Brain microvascular endothelial cell (primary cell): ENCODE results near the gene GFRA3.

Source experiments
- DNase-seq: peaks from one replicate; pipeline ENCODE4 v3.0.0-alpha.2; 2020
- H3K27ac ChIP-seq: fragments of 250-450 bp; sonication (Bioruptor Pico); 2 replicates; pipeline ENCODE4 v1.5.1; 2020; ENCODE audit warnings: mild to moderate bottlenecking, moderate library complexity
- H3K27me3 ChIP-seq: fragments of 250-450 bp; sonication (Bioruptor Pico); replicated peaks from 2 replicates; pipeline ENCODE4 v1.5.1; 2020; ENCODE audit warnings: mild to moderate bottlenecking
- H3K36me3 ChIP-seq: fragments of 250-450 bp; sonication (Bioruptor Pico); replicated peaks from 2 replicates; pipeline ENCODE4 v1.5.1; 2020; ENCODE audit warnings: mild to moderate bottlenecking
- H3K4me3 ChIP-seq: 2 replicates; pipeline ENCODE4 v1.5.1; 2011; ENCODE audit warnings: low read depth, mild to moderate bottlenecking, control low read depth, low read length, moderate library complexity
- in situ Hi-C: cut with HindIII; loops from 2 replicates; pipeline ENCODE4 v1.10.0; 2017; ENCODE audit warnings: low sequenced_read_pairs, low pct_ligation_motif_present
- TF ChIP-seq, protein P1 (sequence below): IDR thresholded peaks from 2 replicates; pipeline ENCODE4 v1.5.1; 2011; ENCODE audit warnings: low read depth, mild to moderate bottlenecking, moderate library complexity, low read length, control low read depth, inconsistent platforms; ENCODE audit errors: missing control alignments

The GFRA3 gene

DNA sequence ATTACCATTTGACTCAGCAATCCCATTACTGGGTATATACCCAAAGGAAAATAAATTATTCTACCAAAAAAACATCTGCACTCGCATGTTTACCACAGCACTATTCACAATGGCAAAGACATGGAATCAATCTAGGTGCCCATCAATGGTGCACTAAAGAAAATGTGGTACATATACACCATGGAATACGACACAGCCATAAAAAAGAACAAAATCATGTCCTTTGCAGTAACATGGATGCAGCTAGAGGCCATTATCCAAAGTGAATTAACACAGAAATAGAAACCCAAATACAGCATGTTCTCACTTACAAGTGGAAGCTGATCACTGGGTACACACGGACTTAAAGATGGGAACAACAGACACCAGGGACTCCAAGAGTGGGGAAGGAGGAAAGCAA is 63.4 kb downstream of the GFRA3 start:
- in situ Hi-C loops, result no loop called here
- DNase-seq, result no peak
- TF ChIP-seq, protein P1, sequence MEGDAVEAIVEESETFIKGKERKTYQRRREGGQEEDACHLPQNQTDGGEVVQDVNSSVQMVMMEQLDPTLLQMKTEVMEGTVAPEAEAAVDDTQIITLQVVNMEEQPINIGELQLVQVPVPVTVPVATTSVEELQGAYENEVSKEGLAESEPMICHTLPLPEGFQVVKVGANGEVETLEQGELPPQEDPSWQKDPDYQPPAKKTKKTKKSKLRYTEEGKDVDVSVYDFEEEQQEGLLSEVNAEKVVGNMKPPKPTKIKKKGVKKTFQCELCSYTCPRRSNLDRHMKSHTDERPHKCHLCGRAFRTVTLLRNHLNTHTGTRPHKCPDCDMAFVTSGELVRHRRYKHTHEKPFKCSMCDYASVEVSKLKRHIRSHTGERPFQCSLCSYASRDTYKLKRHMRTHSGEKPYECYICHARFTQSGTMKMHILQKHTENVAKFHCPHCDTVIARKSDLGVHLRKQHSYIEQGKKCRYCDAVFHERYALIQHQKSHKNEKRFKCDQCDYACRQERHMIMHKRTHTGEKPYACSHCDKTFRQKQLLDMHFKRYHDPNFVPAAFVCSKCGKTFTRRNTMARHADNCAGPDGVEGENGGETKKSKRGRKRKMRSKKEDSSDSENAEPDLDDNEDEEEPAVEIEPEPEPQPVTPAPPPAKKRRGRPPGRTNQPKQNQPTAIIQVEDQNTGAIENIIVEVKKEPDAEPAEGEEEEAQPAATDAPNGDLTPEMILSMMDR, result no peak
- Histone ChIP-seq H3K27me3 (no peaks in the 10 kb centered on the region), H3K4me3 (no peak overlapping the region), H3K27ac (no peak overlapping the region), H3K36me3 (peaks cover 2% of the 10 kb centered on the region)
